GM20000 (cell line): ENCODE data around the gene PRKN.

ENCODE experiments used
- DNase-seq: peaks from one replicate; pipeline ENCODE4 v3.0.0; 2012; ENCODE audit warnings: low spot score
- CTCF ChIP-seq: IDR thresholded peaks from 2 replicates; pipeline ENCODE4 v1.5.1; 2012; ENCODE audit warnings: mild to moderate bottlenecking, control low read depth; ENCODE audit errors: extremely low read depth, missing control alignments

Gene PRKN

GRCh38 chr6:161455848-161456247 lies 1271.7 kb downstream of the PRKN start:
- no peak for DNase-seq
- no peak for TF ChIP-seq CTCF

DNA sequence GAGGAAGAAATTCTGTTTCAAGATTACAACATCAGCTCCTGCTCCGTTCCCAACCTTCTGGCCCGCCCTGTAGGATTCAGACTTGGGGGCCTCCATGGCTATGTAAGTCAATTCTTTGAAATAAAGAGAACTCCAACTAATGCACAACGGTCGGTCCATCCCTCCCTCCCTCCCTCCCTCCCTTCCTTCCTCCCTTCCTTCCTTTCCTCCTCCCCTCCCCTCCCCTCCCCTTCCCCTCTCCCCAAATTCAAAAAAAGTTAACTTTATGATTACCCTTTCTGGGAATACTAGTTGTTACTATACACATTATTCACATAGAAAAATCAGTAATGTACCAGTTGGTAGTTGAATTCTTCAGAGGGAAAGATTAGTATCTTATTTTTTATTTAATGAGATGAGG lies 1274.0 kb downstream of the PRKN start:
- no peak for DNase-seq
- no peak for TF ChIP-seq CTCF

DNA sequence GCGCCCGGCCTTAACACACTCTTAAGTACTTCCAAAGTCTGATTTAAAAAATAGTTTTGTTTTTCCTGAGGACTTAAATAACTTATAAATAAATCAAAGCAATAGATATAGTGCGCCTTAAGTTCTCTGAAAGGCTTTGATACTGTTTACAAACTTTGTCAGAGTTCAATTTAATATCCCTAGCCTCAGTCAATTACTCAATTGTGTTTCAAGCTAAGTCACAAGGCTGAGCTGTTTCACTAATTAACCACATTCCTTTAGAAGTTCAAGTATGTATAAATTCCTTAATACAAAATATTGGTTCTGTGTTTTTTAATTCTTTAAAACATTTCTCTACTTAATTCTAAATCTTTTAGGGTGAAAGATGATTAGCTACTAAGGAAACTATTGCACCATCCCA lies 1275.3 kb downstream of the PRKN start:
- TF ChIP-seq CTCF = no peak
- DNase-seq = no peak

DNA sequence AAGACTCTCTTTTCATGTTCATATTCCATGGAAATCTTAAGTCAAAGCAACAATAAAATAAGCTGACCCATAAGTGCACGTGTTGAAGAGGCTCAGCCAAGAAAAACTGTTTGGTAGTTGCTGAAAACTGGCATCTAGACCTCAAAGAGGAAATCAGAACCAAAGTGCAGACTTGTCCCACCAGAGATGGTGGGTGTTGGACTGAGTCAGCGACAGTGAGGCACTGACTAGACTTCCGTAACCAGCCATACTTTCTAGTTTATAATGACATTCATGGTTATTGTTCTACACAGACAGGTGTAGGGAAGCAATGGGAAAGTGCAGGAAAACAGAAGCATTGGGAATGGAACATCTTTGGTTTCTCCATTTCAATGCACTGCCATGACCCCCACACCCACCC lies 1278.0 kb downstream of the PRKN start:
- no peak for TF ChIP-seq CTCF
- DNase-seq = no peak

GRCh38 chr6:161446949-161447348 lies 1280.6 kb downstream of the PRKN start:
- no peak for TF ChIP-seq CTCF
- no peak for DNase-seq

DNA sequence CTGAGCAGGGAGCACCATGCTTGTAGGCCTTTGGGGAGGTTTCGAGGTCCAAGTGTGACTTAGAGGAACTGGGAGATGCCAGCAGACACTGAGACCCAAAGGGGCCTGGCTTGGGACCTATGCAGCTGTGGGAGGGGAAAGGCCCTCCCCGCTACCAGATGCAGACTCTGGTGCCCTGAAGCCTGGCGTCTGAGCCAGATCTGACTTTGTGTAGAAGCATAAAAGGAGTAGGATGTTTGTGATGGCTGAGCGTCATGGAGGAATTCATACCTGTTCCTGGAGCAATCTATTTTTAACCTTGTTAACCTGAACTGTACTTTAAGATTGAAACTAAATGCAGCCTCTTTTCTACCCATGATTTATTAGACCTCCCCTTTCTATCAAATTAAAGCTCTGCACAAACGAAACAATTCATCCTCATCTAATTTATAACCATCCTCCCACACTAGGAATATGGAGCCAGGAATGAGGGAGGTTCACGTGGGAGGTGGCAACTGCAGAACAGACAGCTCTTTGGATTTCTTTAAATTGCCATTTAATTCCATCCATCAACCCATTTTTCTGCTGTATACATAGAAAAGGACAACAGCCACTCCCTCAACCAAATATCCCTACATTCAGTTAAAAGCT lies 1281.2 kb downstream of the PRKN start:
- TF ChIP-seq CTCF = no peak
- DNase-seq = no peak

DNA sequence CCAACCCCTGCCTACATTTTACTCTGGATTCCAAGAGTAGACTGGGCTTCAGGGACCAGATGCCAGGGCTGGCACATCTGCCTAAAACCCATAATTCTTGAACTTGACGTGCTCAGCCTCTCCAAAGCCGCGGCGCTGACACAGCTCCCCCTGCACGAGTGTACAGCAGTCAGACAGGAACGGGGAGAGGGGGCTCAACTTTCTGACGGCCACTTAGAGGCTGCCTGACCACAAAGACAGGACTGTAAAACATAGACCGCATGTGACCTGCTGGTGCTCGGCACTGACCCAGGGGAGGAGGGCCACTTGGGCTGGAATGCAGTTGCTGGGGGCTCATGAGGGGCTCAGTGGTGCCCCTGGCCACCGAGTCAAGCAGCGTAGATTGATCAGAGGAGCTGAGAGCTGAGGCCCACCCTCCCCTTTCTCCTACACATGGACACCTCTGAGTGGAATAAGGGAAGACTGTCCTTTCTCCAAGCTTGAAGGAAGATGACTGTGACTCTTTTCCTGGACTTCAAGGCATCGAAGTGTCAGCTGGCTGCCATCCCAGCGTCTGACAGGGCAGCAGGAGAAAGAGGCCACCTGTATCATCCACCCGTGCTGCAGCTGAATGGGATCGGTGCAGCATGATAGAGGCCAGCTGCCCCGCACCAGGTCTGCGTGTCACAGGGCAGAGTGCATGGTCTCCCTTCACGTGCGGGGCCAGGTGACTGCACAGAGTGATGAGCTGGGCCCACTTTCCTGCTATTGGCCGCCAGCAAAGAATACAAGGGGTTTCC lies 1282.4 kb downstream of the PRKN start:
- DNase-seq = no peak
- no peak for TF ChIP-seq CTCF
